ENCODE results near the gene PRXL2B.

DNA sequence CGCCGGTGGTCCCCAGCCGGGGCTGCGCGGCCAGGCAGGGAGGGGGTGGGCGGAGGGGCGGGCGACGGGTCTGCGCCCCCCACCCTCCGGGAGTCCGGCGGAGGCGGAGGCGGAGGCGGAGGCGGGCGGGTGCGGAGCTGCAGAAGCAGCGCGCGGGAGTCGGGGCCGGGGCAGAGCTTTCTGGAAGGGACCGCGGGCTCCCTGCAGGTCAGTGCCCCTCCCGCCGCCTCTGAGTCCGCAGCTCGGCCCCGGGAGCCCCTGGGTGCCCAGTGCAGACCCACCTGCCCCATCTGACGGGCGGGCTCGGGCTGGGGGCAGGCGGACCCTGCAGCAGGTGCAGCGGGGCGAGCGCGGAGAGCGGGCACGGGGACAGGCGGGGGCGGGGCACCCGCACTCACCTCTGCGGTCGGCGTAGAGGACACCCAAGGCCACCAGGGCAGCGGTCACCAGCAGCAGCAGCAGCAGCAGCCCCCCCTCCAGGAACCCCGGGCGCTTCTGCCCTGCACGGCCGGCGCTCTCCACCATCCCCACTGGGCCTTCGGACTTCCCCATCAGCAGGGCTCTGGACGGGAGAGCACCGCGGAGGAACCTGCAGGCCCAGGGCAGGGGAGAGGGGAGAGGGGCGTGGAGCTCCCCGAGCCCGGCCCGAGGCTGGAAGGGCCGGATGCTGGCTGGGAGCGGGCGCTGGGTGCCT lies 42.5 kb downstream of the PRXL2B start:
- TF ChIP-seq, protein P1, sequence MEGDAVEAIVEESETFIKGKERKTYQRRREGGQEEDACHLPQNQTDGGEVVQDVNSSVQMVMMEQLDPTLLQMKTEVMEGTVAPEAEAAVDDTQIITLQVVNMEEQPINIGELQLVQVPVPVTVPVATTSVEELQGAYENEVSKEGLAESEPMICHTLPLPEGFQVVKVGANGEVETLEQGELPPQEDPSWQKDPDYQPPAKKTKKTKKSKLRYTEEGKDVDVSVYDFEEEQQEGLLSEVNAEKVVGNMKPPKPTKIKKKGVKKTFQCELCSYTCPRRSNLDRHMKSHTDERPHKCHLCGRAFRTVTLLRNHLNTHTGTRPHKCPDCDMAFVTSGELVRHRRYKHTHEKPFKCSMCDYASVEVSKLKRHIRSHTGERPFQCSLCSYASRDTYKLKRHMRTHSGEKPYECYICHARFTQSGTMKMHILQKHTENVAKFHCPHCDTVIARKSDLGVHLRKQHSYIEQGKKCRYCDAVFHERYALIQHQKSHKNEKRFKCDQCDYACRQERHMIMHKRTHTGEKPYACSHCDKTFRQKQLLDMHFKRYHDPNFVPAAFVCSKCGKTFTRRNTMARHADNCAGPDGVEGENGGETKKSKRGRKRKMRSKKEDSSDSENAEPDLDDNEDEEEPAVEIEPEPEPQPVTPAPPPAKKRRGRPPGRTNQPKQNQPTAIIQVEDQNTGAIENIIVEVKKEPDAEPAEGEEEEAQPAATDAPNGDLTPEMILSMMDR (conservative IDR thresholded peaks at IDR 0.05; ENCODE audit: low read depth in 2 of 2): no peak
- TF ChIP-seq EZH2phosphoT487 (IDR thresholded peaks at IDR 0.05; ENCODE audit: unreplicated experiment): no peak
- TF ChIP-seq, protein P2, sequence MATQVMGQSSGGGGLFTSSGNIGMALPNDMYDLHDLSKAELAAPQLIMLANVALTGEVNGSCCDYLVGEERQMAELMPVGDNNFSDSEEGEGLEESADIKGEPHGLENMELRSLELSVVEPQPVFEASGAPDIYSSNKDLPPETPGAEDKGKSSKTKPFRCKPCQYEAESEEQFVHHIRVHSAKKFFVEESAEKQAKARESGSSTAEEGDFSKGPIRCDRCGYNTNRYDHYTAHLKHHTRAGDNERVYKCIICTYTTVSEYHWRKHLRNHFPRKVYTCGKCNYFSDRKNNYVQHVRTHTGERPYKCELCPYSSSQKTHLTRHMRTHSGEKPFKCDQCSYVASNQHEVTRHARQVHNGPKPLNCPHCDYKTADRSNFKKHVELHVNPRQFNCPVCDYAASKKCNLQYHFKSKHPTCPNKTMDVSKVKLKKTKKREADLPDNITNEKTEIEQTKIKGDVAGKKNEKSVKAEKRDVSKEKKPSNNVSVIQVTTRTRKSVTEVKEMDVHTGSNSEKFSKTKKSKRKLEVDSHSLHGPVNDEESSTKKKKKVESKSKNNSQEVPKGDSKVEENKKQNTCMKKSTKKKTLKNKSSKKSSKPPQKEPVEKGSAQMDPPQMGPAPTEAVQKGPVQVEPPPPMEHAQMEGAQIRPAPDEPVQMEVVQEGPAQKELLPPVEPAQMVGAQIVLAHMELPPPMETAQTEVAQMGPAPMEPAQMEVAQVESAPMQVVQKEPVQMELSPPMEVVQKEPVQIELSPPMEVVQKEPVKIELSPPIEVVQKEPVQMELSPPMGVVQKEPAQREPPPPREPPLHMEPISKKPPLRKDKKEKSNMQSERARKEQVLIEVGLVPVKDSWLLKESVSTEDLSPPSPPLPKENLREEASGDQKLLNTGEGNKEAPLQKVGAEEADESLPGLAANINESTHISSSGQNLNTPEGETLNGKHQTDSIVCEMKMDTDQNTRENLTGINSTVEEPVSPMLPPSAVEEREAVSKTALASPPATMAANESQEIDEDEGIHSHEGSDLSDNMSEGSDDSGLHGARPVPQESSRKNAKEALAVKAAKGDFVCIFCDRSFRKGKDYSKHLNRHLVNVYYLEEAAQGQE (IDR thresholded peaks at IDR 0.05; ENCODE audit: unreplicated experiment): no peak
- TF ChIP-seq EZH2 (IDR thresholded peaks at IDR 0.05; ENCODE audit: low read depth, unreplicated experiment): no peak
- no peak for TF ChIP-seq CREB1 (CRISPR knock-in tag; IDR thresholded peaks at IDR 0.05; ENCODE audit: low read depth)
- TF ChIP-seq POLR2AphosphoS5 (IDR thresholded peaks at IDR 0.05; ENCODE audit: low read depth): no peak
